GM20000 (cell line): Measurements from ENCODE around the gene PCNP.

Source experiments
- DNase-seq: peaks from one replicate; pipeline ENCODE4 v3.0.0; 2012; ENCODE audit warnings: low spot score
- TF ChIP-seq, protein P1 (sequence below): IDR thresholded peaks from 2 replicates; pipeline ENCODE4 v1.5.1; 2012; ENCODE audit warnings: mild to moderate bottlenecking, control low read depth; ENCODE audit errors: extremely low read depth, missing control alignments

Gene PCNP

DNA sequence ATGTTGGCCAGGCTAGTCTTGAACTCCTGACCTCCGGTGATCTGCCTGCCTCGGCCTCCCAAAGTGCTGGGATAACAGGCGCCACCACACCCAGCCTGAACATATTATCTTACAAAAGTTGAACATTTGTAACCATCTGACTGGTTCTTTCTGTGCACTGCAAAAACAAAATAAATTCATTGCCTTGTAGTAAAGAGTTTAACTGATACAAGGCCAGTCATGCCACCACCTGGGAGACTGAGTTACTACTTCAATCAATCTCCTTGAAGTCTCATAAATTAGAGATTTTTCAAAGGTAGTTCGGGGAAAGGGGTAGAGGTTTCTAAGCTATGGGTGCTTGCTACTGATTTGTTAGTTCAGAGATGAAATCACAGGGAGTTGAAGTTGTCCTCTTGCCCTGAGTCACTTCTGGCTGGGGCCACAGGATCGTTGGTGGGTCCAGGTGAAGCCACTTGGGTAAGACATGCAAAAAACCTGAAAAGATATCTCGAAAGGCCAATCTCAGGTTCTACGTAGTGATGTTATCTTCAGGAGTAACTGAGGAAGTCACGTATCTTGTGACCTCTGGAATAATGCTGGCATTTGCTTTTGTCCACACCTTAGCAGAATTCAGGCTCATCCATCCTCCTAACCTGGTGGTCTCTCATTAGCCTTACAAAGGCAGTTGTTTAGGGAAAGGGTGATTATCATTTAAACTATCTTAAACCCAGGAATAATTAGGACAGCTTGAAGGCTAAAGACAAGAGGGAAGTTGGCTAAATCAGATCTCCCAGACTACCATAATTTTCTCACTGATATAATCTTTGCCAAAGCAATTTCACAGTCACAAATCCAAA, 69.2 kb downstream of the PCNP start:
- DNase-seq = no peak
- TF ChIP-seq, protein P1, sequence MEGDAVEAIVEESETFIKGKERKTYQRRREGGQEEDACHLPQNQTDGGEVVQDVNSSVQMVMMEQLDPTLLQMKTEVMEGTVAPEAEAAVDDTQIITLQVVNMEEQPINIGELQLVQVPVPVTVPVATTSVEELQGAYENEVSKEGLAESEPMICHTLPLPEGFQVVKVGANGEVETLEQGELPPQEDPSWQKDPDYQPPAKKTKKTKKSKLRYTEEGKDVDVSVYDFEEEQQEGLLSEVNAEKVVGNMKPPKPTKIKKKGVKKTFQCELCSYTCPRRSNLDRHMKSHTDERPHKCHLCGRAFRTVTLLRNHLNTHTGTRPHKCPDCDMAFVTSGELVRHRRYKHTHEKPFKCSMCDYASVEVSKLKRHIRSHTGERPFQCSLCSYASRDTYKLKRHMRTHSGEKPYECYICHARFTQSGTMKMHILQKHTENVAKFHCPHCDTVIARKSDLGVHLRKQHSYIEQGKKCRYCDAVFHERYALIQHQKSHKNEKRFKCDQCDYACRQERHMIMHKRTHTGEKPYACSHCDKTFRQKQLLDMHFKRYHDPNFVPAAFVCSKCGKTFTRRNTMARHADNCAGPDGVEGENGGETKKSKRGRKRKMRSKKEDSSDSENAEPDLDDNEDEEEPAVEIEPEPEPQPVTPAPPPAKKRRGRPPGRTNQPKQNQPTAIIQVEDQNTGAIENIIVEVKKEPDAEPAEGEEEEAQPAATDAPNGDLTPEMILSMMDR = no peak
